Stimulated activated CD4-positive, alpha-beta T cell treated with anti-CD3 and anti-CD28 coated beads, Interleukin-12 subunit alpha, Interleukin-12 subunit beta, amount 100 ng/mL, for 4 hours (primary cell): ENCODE data around the gene PRKN.

Experiments
- DNase-seq: peaks from one replicate; pipeline ENCODE4 v3.0.0-alpha.2; 2020

The PRKN gene

GRCh38 chr6:162092816-162093502 lies 634.6 kb downstream of the PRKN start:
- DNase-seq = no peak

GRCh38 chr6:162090734-162091133 lies 636.8 kb downstream of the PRKN start:
- DNase-seq = no peak

DNA sequence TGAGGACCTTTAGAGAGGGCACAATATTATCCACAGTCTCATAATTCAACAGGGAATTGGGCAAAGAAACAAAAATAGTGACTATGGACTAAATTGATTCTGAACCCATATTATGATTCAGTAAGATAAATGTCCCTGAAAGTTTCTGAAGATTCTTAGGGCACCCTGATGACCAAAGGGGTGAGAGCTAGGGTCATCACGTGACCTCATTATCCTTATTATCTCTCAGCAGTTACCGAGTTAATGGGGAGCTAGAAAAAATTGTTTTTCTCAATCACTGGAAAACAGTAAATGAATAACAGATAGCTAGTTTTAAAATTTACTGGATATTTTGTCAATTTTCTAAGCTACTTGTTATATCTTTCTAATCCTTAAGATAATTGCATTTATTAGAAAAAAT lies 639.5 kb downstream of the PRKN start:
- DNase-seq = no peak

DNA sequence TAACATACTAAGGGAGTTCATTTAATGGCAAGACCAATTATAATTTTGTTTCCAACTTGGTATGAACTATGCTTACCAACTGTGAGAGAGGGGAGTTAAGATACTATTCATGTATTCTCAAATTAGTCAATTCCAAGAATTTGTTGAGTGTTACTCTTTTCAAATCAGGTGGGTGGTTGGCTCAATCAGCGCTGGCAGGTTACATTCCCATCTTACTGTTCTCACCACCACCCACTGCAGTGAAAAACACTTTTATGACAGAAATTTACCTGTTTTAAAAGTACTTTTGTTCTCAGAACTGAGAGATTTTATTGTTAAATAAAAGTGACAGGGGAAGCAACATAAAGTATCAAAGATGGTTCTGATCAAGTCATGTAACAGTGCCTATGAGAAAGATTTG lies 642.0 kb downstream of the PRKN start:
- DNase-seq = no peak

DNA sequence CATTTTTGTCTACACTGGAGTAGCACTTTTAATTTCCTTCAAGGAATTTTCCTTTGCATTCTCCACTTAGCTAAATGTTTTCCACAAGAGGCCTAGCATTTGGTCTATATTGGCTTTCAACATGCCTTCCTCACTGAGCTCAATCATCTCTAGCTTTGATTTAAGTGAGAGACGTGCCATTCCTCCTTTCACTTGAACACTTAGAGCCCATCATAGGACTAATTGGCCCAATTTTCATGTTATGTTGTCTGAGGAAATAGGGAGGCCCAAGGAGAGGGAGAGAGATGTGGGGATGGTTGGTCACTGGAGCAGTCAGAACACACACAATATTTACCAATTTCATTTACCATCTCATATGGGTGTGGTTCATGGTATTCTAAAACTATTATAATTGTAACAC lies 645.0 kb downstream of the PRKN start:
- DNase-seq = no peak

- no peak for DNase-seq
Measured at GRCh38 chr6:162078667-162079066, 648.9 kb downstream of the PRKN start.

- DNase-seq = no peak
Measured at GRCh38 chr6:162078126-162078525, 649.4 kb downstream of the PRKN start.

GRCh38 chr6:162076816-162077215 lies 650.8 kb downstream of the PRKN start:
- no peak for DNase-seq

DNA sequence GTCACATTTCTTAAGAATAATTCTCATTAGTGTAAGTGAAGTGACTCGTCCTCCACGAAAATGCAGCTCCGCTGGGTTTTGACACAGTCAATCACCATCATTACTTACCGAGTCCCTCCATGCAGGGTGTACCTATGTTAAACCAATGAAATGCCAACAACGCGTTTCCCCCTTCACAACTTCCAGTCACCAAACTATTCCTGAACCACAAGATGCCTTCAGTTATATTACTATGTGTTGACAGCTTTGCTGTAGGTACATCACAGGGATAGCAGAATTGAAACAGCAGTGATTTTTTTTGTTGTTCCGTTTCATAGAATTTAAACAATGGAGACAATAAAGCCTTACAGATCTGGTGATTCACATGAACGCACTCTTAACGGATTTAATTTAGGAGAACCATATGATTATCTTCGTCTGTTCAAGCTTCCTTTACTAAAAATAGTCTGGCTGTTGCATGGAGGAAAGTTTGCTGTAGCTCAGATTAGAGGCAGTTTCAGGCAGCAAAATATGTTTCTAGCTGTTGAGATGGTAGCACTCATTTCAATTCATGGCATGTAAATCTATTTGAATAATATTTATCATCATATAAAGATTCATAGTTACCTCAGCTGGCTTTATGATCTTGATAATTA lies 652.8 kb downstream of the PRKN start:
- DNase-seq = no peak

DNA sequence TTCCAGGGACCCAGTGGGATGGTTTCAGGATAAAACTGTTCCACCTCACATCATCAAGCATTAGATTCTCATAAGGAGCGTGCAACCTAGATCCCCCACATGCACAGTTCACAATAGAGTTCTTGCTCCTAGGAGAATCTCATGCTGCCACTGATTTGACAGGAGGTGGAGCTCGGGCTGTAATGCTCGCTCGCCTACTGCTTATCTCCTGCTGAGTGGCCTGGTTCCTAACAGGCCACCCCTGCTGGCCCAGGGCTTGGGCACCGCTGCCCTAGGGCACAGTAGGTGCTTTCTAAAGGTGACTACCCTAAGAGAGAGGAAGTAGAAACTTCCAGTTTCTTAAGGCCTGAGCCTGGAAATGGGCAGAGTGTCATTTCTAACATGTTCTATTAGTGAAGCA lies 656.9 kb downstream of the PRKN start:
- no peak for DNase-seq

DNA sequence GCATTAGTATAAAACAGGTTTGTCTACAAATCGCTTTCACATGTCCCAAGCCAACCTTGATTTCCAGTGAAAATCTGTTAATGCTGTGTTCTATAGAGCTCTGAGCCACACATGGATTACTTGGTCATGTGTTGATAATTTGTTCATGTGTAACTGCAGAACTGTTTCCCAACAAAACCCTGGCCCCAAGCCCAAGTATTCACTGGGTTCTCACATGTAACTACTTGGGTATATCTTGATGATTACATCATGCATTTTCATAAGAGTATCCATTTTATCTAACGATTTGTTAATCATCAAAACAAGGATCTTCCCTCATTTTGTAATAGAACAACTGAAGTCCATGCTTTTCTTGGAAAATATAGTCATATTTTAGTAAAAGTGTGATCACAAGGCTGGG lies 657.6 kb downstream of the PRKN start:
- no peak for DNase-seq

GRCh38 chr6:162068340-162068739 lies 659.2 kb downstream of the PRKN start:
- no peak for DNase-seq

DNA sequence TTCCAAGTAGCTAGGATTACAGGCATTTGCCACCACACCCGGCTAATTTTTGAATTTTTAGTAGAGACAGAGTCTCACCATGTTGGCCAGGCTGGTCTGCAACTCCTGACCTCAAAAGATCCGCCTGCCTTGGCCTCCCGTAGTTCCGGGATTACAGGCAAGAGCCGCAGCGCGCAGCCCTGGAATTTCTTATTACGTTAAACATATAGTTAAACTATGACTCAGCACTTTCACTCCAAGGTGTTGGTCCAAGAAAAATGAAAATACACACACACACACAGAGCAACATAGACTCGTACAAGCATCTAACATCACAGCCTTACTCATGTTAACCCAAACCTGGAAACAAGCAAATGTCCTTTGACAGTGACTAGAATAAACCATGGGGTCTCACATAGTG lies 663.9 kb downstream of the PRKN start:
- DNase-seq = no peak

GRCh38 chr6:162058281-162058875 lies 669.2 kb downstream of the PRKN start:
- DNase-seq = no peak

- DNase-seq = no peak
Measured at GRCh38 chr6:162056745-162057144, 670.8 kb downstream of the PRKN start.

GRCh38 chr6:162056061-162056460 lies 671.5 kb downstream of the PRKN start:
- DNase-seq = no peak

DNA sequence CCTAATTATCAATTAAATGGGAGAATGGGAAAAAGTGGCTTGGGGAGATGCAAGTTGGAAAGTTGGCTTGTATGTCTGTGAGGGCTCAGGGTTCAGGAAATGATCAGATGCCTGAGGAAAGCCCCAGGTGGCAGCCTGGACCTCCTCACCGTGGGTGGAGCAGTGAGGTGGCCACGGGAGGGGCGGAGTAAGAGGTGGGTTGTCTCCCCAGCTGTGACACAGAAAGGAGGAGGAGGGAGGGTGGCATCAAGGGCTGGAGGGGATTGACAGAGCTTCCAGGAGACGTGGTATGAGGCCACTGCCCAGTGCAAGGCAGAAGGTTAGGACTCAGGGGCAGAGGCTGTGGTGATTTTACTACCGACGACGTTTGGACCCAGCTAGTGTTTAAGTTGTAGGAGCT lies 672.2 kb downstream of the PRKN start:
- DNase-seq = no peak

DNA sequence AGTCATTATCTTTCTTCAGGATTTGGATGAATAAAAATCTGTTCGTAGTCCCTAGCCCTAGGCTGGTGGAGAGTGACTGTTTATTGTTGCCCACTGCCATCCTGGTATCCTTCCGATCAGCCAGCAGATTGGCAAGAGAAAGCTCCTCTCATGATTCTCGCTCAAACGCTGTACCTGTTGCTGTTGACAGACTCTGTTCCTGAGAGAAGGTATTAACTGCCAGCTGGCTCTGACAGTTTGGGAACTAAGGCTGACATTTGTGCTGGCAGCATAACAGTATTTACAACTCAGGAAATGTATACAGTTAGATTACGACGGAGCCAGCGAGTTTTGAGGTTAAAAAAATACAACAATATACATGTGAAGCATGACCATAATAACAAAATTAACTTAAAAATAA lies 674.5 kb downstream of the PRKN start:
- DNase-seq = no peak

- no peak for DNase-seq
Measured at GRCh38 chr6:162050579-162050978, 677.0 kb downstream of the PRKN start.

DNA sequence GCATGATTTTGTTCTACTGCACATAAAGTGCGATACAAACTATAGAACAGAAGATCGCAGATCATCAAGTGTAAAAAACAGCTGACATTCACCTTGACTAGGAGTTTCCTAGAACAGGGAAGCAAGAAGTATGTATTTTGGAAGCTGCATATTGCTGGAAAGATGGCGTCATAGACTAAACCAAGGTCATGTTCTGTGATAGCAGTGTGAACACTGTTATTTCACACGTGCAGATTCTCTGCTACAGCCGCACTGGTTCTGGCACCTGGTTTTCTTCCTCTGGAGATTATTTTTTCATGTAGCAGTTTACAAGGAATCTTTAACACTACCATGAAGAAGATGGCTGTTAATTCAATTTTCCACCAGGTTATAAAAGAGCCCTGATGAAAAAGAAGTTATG lies 681.2 kb downstream of the PRKN start:
- DNase-seq = no peak

- no peak for DNase-seq
Measured at GRCh38 chr6:162032620-162033019, 694.9 kb downstream of the PRKN start.

DNA sequence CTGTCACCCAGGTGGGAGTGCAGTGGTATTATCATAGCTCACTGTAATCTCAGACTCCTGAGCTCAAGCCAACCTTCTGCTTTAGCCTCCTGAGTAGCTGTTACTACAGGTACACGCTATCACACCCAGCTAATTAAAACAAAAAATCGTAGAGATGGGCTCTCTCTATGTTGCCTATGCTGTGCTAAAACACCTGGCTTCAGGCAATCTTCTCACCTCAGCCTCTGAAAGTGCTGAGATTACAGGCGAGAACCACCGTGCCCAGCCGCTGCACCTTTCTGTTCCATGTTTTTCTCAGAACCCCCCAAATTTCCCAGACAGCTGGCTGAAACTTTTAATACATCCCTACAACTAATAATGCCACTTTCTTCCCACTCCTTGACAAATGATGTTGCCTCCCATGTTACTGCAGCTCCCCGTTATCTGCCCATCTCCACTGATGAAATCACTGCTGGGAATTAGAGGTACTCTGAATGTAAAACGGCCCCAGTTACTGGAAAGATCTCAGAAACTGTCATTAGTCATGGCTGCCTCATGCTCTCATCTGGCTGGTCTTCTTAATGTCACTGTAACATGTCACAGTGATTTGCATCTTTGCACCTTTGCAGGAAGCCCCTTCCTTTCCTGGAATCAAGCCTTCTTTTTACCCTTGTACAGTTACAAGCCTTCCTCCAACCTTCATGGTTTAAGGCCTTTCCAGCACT lies 697.5 kb downstream of the PRKN start:
- no peak for DNase-seq

DNA sequence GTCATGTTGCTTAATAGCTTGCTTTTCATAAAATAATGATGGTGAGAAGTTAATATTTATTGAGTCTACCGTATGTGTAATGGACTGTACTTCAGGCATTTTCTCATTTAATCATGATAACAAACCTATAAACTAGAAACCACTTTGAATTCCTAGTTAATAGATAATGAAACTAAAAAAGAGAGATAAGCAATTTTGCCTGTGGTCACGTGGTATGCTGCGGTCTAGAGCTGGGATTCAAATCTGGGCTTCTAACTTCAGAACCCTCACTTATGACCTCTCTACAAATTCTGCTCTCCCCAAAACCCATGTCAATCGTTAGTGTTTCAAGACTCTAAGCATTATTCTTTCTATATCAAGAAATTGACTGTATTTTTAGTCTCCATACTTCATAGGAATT lies 700.7 kb downstream of the PRKN start:
- no peak for DNase-seq

GRCh38 chr6:162026031-162026430 lies 701.5 kb downstream of the PRKN start:
- no peak for DNase-seq
